Sigmoid colon (tissue), 4 donors: ENCODE measurements around the gene DNER.

Source experiments
- CTCF ChIP-seq, 4 experiments: fragments of 450-650 bp in 3 of 4; fragments of 200-600 bp in 1 of 4; IDR thresholded peaks; one replicate each; pipeline ENCODE4 v1.5.1; 2016 to 2019; ENCODE audit warnings: antibody characterized with exemption in 4 of 4, mild to moderate bottlenecking in 3 of 4, moderate library complexity in 2 of 4
- EP300 ChIP-seq, 4 donors: sonication (generic); formaldehyde crosslinking; IDR thresholded peaks; one replicate each; pipeline ENCODE4 v1.6.1; 2017; ENCODE audit warnings: antibody characterized with exemption in 4 of 4
- POLR2A ChIP-seq, 2 donors: fragments of 450-650 bp; IDR thresholded peaks; one replicate each; pipeline ENCODE4 v1.6.1; 2016; ENCODE audit warnings: antibody characterized with exemption in 2 of 2, mild to moderate bottlenecking in 2 of 2, moderate library complexity in 2 of 2
- POLR2AphosphoS5 ChIP-seq, 4 donors: sonication (generic); formaldehyde crosslinking; IDR thresholded peaks; one replicate each; pipeline ENCODE4 v1.6.1; 2017; ENCODE audit warnings: antibody characterized with exemption in 4 of 4

- TF ChIP-seq POLR2AphosphoS5 (IDR thresholded peaks at IDR 0.05) (no peak), POLR2A (IDR thresholded peaks at IDR 0.05) (no peak), CTCF (IDR thresholded peaks at IDR 0.05) (no peak), EP300 (IDR thresholded peaks at IDR 0.05) (no peak)
These were observed 288.8 kb downstream of the DNER start for GRCh38 chr2:229425598-229425997.
